ENCODE data around the gene PAWR.

Gene PAWR, protein sequence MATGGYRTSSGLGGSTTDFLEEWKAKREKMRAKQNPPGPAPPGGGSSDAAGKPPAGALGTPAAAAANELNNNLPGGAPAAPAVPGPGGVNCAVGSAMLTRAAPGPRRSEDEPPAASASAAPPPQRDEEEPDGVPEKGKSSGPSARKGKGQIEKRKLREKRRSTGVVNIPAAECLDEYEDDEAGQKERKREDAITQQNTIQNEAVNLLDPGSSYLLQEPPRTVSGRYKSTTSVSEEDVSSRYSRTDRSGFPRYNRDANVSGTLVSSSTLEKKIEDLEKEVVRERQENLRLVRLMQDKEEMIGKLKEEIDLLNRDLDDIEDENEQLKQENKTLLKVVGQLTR

DNA sequence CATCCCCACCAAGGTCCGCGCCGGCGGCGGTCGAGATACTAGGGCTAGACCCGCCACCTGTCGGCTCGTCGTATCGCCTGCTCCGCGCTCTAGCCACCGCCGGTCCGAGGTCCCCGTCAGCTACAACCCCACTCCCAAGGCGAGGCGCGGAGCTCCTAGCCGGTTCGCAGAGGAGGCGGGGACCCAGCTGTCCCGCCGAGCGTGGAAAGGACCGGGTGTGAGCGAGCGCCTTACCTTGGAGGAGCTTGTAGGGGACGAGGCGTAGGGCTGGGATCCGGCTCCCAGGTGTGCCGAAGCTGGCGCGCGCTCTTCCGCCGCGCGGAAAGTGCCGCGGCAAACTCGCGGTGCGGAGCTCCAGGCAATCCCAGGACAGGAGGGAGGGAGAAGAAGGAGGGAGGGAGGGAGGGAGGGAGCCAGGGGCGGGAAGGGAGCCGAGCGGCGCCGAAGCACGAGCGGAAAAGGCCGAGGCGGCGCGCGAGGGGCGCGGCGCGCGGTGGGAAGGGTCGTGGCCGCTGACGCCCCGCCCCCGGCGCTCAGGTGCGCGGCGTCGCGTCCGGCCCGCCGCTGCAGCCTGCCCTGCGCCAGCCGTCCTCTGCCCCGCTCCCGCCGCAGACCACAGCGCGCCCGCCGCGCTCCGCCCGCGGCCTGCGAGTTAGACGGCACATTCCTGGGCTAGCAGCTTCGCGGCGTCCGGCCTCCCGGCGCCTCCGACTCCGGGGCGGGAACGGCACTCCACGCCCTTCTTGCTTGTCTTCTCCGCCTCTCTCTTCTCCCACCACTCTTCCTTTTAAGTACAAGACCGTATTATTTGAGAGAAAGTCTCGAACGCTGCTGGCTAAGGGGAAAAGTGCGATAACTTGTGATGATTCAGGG, at the start of gene PAWR:
Gene PAWR (minus strand): TSS at position 327 of the 873 bp plus-strand sequence. CDS start 720 bp downstream, outside the sequence.
- DNase-seq, result peak; percentile 48

DNA sequence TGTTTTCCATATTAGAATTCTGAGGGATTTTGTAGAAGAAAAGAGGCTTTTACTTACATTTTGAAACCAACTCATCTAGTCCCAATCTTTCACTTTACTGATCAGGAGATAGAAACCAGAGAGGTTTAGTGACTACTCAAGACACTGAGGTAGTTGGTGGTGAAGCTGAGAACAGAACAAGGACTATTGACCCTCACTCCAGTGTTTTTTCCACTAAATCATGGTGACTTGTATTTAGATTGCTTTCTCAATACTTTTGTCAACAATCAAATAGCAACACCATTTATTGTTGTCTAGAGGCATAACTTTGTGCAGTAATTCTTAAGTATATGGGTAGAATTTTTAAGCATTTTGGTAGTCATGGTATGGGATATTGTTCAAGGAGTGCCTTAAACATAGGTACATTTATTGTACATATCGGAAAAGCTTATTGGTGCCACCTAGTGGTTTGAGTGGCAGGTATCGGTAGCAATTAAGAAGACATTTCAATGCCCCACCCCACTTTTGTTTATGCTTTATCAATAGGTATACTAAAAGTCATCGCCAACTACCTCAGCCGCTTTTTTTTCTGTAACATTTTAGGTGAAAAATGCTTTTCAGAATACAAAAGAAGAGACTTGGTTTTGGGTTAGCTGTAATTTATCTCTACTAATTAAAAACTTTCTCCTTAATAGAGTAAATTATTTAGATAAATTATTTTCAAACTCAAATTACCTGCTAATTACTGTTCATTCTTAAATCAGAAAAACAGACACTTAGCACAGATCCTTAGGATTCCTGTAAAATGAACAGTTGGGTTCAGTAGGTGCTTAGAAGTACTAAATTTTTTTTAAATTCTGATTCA, 47.3 kb upstream of the PAWR start:
- peak; percentile 36 for DNase-seq

DNA sequence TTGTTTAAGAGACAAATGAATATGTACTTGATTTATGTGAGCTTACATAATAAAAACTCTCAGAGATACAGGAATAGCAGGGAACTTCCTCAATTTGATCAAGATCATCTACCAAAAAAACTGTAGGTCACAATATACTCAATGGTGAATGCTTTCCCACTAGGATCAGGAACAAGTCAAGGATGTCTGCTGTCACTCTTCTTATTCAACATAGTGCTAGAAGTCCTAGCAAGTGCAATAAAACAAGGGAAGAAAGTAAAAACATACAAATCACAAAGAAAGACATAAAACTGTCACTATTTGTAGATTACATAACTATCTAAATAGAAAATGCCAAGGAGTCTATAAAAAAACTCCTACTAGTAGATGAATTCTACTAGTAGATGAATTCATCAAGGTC, 41.9 kb upstream of the PAWR start:
- DNase-seq, result no peak

DNA sequence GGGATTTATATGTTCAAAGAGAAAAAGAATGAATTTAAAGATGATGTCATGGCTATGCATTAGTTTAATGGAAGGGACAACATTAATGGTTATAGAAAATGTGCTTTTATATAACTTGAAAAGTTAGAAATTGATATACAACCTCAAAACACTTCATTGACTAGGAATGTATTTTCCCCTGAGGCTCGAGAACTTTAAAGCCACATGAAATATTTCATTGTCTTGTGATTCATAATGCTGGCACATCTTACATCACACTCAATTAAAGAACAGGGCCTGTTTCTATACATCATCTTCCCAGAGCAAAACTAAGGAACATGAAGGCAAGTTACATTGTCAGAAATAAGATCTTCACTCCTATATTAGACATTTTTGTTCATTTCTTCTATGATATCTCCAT, 35.2 kb upstream of the PAWR start:
- DNase-seq, result no peak

DNA sequence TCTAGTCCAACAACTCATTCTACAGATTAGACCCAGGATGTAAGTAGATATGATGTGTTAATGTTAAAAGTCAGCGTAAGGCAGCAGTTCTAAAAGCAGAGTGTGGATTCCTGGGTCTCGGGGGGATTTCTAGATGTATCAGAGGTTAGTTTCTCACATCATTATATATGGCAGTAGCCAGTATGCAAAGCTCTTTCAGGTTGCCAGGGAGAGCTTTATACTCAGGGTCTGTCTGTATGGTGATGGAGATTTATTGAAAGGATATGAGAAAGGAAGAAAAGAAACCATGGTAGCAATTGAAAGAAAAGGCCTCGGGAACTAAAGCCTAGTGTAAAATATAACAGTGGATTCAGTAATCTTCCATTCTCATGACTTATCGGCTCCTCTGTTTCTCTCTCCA, 26.2 kb upstream of the PAWR start:
- DNase-seq, result no peak

DNA sequence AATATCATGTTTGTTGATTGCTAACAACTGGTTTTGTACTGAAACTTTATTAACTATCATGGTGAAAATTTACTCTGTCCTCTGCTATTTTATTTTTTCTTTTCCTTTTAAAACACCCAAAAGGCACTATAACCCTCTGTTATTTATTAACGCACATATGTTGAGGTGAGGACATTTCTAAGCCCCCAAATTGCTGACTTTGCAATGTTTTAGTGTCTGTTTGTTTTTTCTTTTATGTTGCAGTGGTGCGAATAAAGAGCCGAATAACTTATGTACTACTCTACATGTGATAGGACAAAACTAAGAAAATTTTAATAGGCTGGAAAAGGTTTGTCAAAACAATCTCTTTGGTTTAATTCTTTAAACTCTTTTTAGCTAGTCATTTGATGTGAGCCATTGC, 24.5 kb upstream of the PAWR start:
- DNase-seq, result no peak

DNA sequence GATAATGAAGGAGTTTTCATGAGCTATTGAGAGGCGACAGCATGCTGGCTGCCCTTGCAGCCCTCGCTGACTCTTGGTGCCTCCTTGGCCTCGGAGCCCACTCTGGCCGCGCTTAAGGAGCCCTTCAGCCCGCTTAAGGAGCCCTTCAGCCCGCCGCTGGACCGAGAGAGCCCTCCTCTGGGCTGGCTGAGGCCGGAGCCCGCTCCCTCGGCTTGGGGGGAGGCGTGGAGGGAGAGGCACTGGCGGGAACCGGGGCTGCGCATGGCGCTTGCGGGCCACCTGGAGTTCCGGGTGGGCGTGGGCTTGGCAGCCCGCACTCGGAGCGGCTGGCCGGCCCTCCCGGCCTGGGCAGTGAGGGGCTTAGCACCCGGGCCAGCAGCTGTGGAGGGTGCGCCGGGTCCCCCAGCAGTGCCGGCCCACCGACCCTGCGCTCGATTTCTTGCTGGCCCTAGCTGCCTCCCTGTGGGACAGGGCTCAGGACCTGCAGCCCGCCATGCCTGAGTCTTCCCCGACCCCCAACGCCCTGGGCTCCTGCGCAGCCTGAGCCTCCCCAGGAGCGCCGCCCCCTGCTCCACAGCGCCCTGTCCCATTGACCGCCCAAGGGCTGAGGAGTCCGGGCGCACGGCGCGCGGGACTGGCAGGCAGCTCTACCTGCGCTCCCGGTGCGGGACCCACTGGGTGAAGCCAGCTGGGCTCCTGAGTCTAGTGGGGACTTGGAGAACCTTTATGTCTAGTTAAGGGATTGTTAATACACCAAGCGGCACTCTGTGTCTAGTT, 20.1 kb upstream of the PAWR start:
- DNase-seq, result no peak

DNA sequence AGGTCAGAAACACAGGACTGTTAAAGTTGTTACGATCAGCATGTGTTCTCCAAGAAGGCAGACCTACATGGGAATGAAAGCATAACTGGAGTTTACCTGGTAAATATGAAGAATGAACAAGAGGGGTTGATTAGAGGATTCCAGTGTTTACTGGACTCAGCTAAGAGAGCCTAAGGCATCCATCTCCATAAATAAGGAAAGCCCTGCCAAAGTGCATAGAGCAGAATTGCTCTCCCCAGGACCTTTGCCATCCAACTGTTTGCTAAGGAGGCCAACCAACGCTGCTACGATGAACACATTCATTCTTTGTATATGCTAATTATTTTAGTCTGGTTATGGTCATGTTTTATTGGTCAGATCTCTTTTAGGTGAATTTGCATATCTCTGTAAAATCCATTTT, 17.1 kb upstream of the PAWR start:
- no peak for DNase-seq

DNA sequence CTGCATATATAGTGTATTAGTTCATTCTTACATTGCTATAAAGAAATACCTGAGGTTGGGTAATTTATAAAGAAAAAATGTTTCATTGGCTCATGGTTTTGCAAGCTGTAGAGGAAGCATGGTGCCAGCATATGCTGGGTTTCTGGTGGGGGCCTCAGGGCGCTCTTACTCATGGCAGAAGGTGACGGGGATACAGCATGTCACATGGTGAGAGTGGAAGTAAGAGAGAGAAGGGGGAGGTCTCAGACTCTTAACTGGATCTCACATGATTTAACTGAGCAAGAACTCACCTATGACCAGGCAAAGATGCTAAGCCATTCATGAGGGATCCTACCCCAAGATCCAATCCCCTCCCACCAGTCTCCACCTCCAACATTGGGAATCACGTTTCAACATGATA, 15.9 kb upstream of the PAWR start:
- DNase-seq, result no peak

DNA sequence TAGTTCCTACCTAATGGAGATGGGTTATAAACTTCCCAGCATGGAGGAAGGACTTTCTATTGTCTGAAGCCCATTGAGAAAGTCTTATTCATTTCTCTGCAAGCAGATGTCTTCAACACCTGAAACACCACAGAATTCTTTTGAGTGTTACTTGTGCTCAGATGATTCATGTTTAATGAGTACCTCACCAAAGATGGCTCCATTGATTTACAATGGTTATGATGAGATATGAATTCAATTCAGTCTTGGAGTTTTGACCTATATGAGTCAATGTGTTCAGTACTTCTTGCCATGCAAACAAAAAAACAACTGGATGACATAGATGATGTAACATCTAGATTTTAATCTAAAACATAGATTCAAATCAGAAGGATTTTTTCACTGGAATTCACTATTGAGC, 15.4 kb upstream of the PAWR start:
- no peak for DNase-seq

DNA sequence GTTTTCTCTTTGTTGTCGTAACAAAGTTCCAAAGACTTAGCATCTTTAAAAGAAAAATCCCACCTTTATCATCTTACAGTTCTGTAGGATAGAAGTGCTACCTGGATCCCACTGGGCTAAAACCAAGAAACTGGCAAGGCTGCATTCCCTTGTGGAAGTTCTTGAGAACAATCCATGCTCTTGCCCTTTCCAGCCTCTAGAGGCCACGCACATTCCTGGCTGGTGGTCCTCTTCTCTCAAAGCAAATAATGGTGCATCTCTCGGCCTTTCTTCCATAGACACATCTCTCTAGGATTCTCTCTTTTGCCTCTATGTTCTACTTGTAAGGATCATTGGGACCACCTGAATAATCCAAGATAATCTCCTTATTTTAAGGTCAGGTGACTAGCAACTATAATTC, 8.2 kb upstream of the PAWR start:
- no peak for DNase-seq

DNA sequence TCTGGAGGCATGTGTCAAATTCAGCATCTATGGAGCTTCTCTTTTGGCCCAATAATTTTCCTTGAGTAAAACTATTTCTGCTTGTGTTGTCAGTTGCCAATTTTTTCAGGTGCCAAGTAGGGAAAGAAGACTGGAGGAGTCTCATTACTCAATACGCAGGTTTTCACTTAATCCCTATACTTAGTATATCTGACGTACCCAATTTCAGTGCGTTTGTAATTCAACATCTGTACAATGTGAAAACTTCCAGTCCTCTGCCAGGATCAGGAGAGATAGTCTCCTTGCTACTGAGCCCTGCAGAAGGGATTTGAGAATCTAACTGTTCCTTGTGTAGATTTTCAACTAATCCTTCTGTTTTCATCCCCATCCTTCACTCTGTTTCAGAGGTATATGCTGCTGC, 5.7 kb upstream of the PAWR start:
- no peak for DNase-seq

DNA sequence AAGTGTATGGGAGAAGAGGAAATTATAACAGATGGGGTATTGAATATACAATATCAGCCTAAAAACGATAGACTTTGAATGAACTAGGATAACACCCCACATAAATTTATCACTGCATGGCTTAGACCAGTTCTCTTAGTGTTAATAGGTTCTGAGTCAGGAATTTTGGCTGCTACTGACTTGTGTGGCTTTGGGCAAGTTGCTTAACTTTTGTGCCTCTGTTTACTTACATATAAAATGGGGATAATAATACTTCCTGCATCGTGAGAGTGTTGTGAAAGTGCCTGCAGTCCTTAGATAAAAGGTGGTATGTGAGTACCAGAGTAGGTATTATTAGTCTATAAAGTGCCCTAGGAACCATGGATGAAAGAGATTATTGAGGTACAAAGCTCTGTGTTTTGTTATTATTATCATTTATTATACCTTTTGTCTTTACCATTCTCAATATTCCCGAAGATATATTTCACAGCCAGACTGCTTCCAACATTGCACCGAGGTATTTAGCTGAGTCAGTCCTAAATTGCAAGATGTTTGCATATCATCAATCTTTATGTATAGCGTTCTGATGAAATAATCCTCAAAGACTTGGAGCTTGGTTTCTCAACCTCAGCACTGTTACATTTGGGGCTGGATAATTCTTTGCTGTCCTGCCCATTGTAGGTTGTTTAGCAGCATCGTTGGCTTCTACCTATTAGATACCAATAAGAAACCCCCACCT, 2.3 kb upstream of the PAWR start:
- no peak for DNase-seq

DNA sequence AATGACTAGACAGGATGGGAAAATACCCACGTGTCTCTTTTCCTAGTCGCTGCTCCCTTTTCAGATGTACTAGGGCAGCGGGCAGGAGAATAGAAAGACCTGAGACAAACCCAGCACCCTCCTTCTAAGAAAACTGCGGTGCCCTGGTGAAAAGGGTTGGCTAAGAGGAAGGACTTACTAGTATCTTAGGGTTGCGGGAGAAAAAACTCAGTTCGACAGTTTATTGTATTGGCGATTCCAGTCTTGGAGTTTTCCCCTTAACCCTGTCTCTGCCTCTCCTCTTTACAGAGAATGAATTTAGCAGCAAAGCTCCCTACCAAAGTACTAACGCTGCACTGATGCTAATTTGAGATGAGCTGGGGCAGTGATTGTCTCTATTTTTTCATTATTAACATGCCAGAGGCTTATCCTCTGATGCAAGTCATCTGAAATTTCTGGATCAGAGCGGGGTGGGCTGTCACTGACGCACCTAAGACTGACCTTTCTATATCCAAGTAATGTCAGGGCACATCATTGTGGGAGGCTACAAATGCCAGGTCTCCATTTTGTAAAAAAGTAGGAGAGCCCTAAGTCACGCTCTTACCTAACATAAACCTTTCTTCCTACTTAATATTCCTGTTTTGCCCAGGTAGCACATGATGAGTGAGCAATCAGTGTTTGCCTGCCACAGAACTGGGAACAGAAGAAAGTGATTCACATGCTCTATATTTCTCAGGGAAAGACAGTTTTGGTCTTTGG, 916 bp upstream of the PAWR start:
- no peak for DNase-seq

DNA sequence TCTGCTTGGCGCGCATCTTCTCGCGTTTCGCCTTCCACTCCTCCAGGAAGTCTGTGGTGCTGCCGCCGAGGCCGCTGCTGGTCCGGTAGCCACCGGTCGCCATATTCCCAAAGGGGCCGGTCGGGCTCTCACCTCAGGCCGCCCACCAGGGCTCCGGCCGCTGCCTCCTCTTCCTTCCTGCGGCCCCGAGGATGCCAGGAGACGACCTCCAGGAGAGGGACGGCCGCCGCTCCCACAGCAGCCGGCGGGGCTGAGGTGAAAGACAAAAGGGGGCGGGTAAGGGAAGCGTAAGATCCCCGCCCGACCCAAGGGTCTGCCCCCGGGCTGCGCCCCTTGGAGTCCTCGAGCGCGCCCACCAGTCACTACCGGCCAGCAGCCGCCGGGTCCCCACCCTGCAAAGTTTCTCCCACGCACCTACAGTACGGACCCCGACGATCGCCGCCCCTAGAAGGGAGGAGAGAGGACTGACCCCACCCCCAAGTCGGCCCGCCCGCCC, 574 bp downstream of the PAWR start:
- no peak for DNase-seq

DNA sequence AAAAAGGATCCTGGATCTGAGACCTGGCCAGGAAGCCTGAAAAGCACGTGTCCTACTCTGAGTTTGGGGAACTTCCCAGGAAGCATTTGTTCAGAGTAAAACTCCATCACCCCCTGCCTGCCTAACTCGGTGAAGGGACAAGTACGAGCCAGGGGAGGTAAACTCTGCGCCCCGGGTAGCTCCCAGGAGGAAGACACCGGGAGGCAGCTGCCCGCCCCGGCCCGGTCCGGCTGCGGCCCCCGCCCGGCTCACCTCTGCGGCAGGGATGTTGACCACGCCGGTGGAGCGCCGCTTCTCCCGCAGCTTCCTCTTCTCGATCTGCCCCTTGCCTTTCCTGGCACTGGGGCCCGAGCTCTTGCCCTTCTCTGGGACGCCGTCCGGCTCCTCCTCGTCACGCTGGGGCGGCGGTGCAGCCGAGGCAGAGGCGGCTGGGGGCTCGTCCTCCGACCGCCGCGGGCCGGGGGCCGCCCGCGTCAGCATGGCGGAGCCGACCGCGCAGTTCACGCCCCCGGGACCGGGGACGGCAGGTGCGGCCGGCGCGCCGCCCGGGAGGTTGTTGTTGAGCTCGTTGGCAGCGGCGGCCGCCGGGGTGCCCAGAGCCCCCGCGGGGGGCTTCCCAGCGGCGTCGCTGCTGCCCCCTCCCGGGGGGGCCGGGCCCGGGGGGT, 1.2 kb downstream of the PAWR start:
- DNase-seq, result no peak

DNA sequence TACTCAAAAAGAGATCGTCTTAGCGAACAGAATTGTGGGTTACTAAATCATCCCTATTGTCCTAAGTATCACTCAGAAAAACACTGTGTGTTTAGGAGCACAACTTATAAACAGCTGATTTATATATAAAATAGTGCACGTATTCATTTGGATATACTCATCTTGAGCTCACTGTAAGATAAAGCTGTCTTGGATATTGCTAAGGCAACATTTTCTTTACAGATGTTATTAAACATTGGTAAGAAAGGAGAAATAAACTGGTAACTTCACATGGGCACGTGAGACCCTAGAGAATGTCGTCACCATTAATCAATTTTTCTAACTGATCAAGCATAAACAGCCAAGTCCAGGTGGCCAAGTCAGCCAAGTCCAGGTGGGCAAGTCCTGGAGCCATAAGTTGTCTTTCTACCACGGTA, 1.7 kb downstream of the PAWR start:
- no peak for DNase-seq

DNA sequence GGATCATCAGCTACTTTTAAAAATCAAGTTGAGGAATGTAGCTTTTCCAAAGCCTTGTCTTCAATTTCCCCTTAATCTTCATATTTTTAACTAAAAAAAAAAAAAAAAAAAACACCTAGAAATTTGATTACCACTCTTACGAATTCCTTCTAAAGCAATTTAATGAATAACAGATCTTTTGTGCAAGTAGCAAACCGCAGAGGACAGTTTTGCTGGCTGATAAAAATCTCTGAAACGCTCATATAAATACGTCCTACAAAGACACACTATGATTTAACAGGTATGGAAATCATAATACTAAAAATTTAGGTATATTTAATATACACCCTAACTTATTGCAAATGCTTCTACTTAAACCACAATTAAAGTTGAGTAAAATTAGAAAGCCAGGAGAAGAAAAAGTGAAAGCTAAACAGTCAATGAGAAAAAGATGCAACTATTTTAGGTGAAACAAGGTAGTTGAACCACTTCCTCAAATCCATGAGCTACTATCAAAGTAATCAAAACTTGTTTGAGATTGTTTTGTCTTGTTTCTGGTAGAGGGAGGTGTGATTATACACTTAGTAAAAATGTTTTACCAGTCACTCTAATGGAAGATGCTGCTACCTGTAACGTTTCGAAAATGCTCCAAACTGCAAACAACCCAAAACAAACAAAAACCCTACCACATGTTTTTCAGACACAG, 2.2 kb downstream of the PAWR start:
- DNase-seq, result no peak

DNA sequence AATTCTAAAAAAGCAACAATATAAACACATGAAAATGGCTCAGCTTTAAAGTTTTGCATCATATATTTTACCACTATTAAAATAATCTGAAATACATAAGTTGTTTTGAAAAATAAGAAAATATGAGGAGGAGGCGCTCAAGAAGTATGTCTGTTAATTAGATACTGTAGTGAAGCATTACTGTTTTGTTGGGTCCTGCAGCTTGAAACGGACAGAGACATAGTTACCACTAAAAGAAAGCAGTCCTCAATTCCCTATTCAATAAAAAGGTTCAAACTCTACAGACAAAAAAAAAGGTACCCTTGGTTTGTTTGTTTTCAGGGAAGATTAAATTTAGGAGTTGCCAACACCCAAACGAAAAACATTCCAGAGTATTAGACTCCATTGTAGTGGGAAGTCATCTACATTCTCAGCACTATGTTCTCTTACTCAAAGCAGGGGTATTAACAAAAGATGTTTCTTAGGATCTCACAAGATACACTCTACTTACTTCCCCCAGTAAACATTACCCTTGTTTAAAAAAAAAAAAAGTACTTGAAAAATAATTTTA, 3.0 kb downstream of the PAWR start:
- DNase-seq, result no peak
